ENCODE measurements around the gene CETN1.

GRCh38 chr18:564708-565561, 15.2 kb upstream of the CETN1 start:
- TF ChIP-seq, protein P1, sequence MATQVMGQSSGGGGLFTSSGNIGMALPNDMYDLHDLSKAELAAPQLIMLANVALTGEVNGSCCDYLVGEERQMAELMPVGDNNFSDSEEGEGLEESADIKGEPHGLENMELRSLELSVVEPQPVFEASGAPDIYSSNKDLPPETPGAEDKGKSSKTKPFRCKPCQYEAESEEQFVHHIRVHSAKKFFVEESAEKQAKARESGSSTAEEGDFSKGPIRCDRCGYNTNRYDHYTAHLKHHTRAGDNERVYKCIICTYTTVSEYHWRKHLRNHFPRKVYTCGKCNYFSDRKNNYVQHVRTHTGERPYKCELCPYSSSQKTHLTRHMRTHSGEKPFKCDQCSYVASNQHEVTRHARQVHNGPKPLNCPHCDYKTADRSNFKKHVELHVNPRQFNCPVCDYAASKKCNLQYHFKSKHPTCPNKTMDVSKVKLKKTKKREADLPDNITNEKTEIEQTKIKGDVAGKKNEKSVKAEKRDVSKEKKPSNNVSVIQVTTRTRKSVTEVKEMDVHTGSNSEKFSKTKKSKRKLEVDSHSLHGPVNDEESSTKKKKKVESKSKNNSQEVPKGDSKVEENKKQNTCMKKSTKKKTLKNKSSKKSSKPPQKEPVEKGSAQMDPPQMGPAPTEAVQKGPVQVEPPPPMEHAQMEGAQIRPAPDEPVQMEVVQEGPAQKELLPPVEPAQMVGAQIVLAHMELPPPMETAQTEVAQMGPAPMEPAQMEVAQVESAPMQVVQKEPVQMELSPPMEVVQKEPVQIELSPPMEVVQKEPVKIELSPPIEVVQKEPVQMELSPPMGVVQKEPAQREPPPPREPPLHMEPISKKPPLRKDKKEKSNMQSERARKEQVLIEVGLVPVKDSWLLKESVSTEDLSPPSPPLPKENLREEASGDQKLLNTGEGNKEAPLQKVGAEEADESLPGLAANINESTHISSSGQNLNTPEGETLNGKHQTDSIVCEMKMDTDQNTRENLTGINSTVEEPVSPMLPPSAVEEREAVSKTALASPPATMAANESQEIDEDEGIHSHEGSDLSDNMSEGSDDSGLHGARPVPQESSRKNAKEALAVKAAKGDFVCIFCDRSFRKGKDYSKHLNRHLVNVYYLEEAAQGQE (IDR thresholded peaks at IDR 0.05; ENCODE audit: insufficient read depth in 1 of 2, low read depth in 2 of 2, low read length in 2 of 2) = no peak
- no peak for TF ChIP-seq TAF1 (IDR thresholded peaks at IDR 0.05; ENCODE audit: borderline replicate concordance, insufficient read depth, low read length)

Data from PFSK-1 (cell line).